SK-N-SH (cell line): ENCODE data around the gene CYP4F12.

Experiments
- MEF2A ChIP-seq: IDR thresholded peaks from 2 replicates; pipeline ENCODE4 v1.4.0; 2012; ENCODE audit warnings: low read depth, borderline replicate concordance
- RFX5 ChIP-seq: IDR thresholded peaks from 2 replicates; pipeline ENCODE4 v1.6.1; 2012; ENCODE audit warnings: mild to moderate bottlenecking, improper control_type of control experiment, low read length
- YY1 ChIP-seq: IDR thresholded peaks from 2 replicates; pipeline ENCODE4 v1.4.0; 2012; ENCODE audit warnings: low read depth, mild to moderate bottlenecking
- TF ChIP-seq, protein P1 (sequence below): fragments of 150-350 bp; IDR thresholded peaks from 2 replicates; pipeline ENCODE4 v1.6.1; 2016; ENCODE audit warnings: mild to moderate bottlenecking, low read depth, low read length
- TF ChIP-seq, protein P2 (sequence below): IDR thresholded peaks from 2 replicates; pipeline ENCODE4 v1.4.0; 2012; ENCODE audit warnings: low read depth, borderline replicate concordance
- TF ChIP-seq, protein P3 (sequence below): IDR thresholded peaks from 2 replicates; pipeline ENCODE4 v1.4.0; 2012; ENCODE audit warnings: low read depth

DNA sequence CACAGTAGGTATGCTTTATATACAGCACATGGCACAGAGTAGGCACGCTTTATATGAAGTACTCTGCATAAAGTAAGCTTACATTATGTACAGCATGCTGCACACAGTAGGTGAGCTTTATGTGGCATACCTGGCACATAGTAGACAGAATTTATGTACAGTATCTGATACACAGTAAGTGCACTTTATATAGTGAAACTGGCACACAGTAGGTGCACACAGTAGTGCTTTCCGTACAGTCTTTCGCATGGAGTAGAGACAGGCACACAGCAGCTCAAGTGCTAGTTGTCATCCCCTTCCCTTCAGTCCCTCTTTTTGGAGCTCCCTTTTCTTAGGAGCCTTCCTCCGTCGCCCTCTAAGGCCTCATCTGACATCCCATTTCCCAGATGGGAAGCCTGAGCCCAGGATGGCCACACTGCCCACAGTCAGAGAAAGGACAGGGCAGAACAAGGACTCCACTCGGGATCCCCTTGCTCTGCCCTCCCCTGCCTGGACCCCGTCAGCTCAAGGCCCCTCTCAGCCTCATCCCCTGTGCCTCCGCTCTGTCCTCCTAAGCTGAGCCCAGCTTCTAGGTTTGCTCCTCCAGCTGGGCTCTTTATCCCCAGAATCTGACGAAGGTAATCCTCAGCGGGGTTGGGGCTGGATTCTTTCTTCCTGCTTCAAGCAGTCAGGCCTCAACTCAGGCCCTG lies 852 bp upstream of the CYP4F12 start:
- no peak for TF ChIP-seq RFX5
- TF ChIP-seq, protein P1, sequence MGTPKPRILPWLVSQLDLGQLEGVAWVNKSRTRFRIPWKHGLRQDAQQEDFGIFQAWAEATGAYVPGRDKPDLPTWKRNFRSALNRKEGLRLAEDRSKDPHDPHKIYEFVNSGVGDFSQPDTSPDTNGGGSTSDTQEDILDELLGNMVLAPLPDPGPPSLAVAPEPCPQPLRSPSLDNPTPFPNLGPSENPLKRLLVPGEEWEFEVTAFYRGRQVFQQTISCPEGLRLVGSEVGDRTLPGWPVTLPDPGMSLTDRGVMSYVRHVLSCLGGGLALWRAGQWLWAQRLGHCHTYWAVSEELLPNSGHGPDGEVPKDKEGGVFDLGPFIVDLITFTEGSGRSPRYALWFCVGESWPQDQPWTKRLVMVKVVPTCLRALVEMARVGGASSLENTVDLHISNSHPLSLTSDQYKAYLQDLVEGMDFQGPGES, result no peak
- TF ChIP-seq YY1, result no peak
- no peak for TF ChIP-seq MEF2A
- TF ChIP-seq, protein P2, sequence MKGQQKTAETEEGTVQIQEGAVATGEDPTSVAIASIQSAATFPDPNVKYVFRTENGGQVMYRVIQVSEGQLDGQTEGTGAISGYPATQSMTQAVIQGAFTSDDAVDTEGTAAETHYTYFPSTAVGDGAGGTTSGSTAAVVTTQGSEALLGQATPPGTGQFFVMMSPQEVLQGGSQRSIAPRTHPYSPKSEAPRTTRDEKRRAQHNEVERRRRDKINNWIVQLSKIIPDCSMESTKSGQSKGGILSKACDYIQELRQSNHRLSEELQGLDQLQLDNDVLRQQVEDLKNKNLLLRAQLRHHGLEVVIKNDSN, result no peak
- TF ChIP-seq, protein P3, sequence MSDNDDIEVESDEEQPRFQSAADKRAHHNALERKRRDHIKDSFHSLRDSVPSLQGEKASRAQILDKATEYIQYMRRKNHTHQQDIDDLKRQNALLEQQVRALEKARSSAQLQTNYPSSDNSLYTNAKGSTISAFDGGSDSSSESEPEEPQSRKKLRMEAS, result no peak
